Fibroblast of upper back skin (primary cell): Measurements from ENCODE around the gene PPL.

Experiments used
- DNase-seq: peaks from one replicate; pipeline ENCODE4 v3.0.0-alpha.2; 2013

Gene PPL

GRCh38 chr16:4855371-4855770, 81.6 kb downstream of the PPL start:
- DNase-seq, result no peak

GRCh38 chr16:4852221-4852872, 84.6 kb downstream of the PPL start:
- DNase-seq, result peak; percentile 2

GRCh38 chr16:4850211-4850610, 86.7 kb downstream of the PPL start:
- no peak for DNase-seq

- peak; percentile 55 for DNase-seq
Observed at GRCh38 chr16:4847774-4848587, 89.0 kb downstream of the PPL start.

- peak; percentile 96 for DNase-seq
Observed at GRCh38 chr16:4846901-4847773, 89.8 kb downstream of the PPL start, which contains the start of the genes GLYR1 and UBN1. TSS of gene GLYR1 (minus strand) at chr16:4847288. CDS start at chr16:4847265, 23 bp downstream. TSS of gene UBN1 (plus strand) at chr16:4847481. CDS start at chr16:4852918, 5,437 bp downstream.

GRCh38 chr16:4846503-4846900, 90.4 kb downstream of the PPL start:
- DNase-seq, result peak; percentile 11

GRCh38 chr16:4840984-4841383, 96.0 kb downstream of the PPL start:
- no peak for DNase-seq

GRCh38 chr16:4839942-4840341, 97.0 kb downstream of the PPL start:
- DNase-seq, result no peak

- DNase-seq, result no peak
Observed at GRCh38 chr16:4837733-4838501, 99.0 kb downstream of the PPL start.

GRCh38 chr16:4836727-4837126, 100.2 kb downstream of the PPL start:
- DNase-seq, result no peak

GRCh38 chr16:4833584-4833983, 103.4 kb downstream of the PPL start:
- DNase-seq, result no peak

- DNase-seq, result no peak
Observed at GRCh38 chr16:4832698-4833343, 104.1 kb downstream of the PPL start.
